Sigmoid colon (tissue), 7 donors: ENCODE data around the gene GALP. TPM values are rescaled to one million over a fixed set of nuclear protein-coding genes. Genes with fewer than 3 reads are reported as not detected.

Experiments used
- DNase-seq: peaks from one replicate; pipeline ENCODE4 v3.0.0-alpha.2; 2019
- H3K27ac ChIP-seq, 4 donors: fragments of 200-600 bp; sonication (generic); one replicate each; pipeline ENCODE4 v1.5.1; 2016 to 2019; ENCODE audit warnings: mild to moderate bottlenecking in 1 of 4
- H3K27me3 ChIP-seq, 3 donors: fragments of 200-600 bp; sonication (generic); one replicate each; pipeline ENCODE4 v1.5.1; 2019; ENCODE audit warnings: mild to moderate bottlenecking in 1 of 3
- H3K36me3 ChIP-seq, 4 donors: fragments of 200-600 bp; sonication (generic); one replicate each; pipeline ENCODE4 v1.5.1; 2016 to 2019
- H3K4me1 ChIP-seq, 4 donors: fragments of 200-600 bp; sonication (generic); one replicate each; pipeline ENCODE4 v1.5.1; 2017 to 2019
- H3K4me3 ChIP-seq, 4 donors: fragments of 200-600 bp; sonication (generic); one replicate each; pipeline ENCODE4 v1.5.1; 2017 to 2019; ENCODE audit warnings: mild to moderate bottlenecking in 2 of 4, moderate library complexity in 1 of 4
- H3K9me3 ChIP-seq, 4 donors: fragments of 200-600 bp in 3 of 4; sonication (generic) in 3 of 4; one replicate each; pipeline versions ENCODE4 v1.5.1 to v1.6.1; 2013 to 2019
- CTCF ChIP-seq, 4 experiments: fragments of 450-650 bp in 3 of 4; fragments of 200-600 bp in 1 of 4; IDR thresholded peaks; one replicate each; pipeline ENCODE4 v1.5.1; 2016 to 2019; ENCODE audit warnings: antibody characterized with exemption in 4 of 4, mild to moderate bottlenecking in 3 of 4, moderate library complexity in 2 of 4
- EP300 ChIP-seq, 4 donors: sonication (generic); formaldehyde crosslinking; IDR thresholded peaks; one replicate each; pipeline ENCODE4 v1.6.1; 2017; ENCODE audit warnings: antibody characterized with exemption in 4 of 4
- POLR2A ChIP-seq, 2 donors: fragments of 450-650 bp; IDR thresholded peaks; one replicate each; pipeline ENCODE4 v1.6.1; 2016; ENCODE audit warnings: antibody characterized with exemption in 2 of 2, mild to moderate bottlenecking in 2 of 2, moderate library complexity in 2 of 2
- POLR2AphosphoS5 ChIP-seq, 4 donors: sonication (generic); formaldehyde crosslinking; IDR thresholded peaks; one replicate each; pipeline ENCODE4 v1.6.1; 2017; ENCODE audit warnings: antibody characterized with exemption in 4 of 4
- WGBS, 2 donors: extraction: QIAGEN DNeasy Blood & Tissue Kit; methylation state at CpG; one replicate each; pipeline ENCODE4 v1.1.7; 2013; 5-methylcytosine and 5-hydroxymethylcytosine counted together
- intact Hi-C: fragments of 100-400 bp; cut with DNase I; formaldehyde crosslinking; loops from one replicate; pipeline ENCODE4 v1.15.1; 2023
- polyA plus RNA-seq, 3 donors: library from polyadenylated mRNA; stranded (reverse); fragments of 200-250 nt; gene quantifications; one replicate each; pipeline ENCODE4 v1.2.3, GENCODE V29; 2013
- total RNA-seq, 4 donors: library from RNA; depleted of rRNA; stranded (reverse); fragments of >200 nt; gene quantifications; one replicate each; pipeline ENCODE4 v1.1.0, GENCODE V29; 2016
- donor health status: healthy with polysubstance abuse.
- donor health status: Bipolar disorder and iron deficiency.
- donor health status: healthy.

The GALP gene
- total and polyA plus RNA-seq, 7 donors = not detected

GRCh38 chr19:56156768-56157167 lies 19.0 kb upstream of the GALP start:
- H3K27me3 ChIP-seq = no peaks in the 10 kb centered on the region
- 17 to 74% methylated on average over 11 of the region's 11 CpGs for WGBS, 2 donors
- H3K27ac ChIP-seq = peak overlapping the region in 2 of 4 donors; percentile 22 to 27
- peaks cover 11 to 61% (median 20%) of the 10 kb centered on the region in 4 donors for H3K36me3 ChIP-seq
- no peak overlapping the region for H3K4me3 ChIP-seq
- H3K4me1 ChIP-seq = peaks cover 0 to 15% (median 7%) of the 10 kb centered on the region in 4 donors
- H3K9me3 ChIP-seq = no peaks in the 10 kb centered on the region
- TF ChIP-seq POLR2AphosphoS5 (IDR thresholded peaks at IDR 0.05) (no peak), CTCF (IDR thresholded peaks at IDR 0.05) (no peak), EP300 (IDR thresholded peaks at IDR 0.05) (no peak), POLR2A (IDR thresholded peaks at IDR 0.05) (no peak)
- intact Hi-C loops = no loop called here
- no peak for DNase-seq

GRCh38 chr19:56158170-56158757 lies 17.5 kb upstream of the GALP start:
- H3K4me1 ChIP-seq = peaks cover 0 to 4% (median 0%) of the 10 kb centered on the region in 4 donors
- no peak overlapping the region for H3K4me3 ChIP-seq
- H3K9me3 ChIP-seq = no peaks in the 10 kb centered on the region
- H3K27me3 ChIP-seq = no peaks in the 10 kb centered on the region
- no peak for DNase-seq
- intact Hi-C loops = no loop called here
- WGBS, 2 donors = 94 to 96% methylated on average over 16 of the region's 16 CpGs
- no peak overlapping the region for H3K27ac ChIP-seq
- TF ChIP-seq POLR2A (IDR thresholded peaks at IDR 0.05) (no peak), CTCF (IDR thresholded peaks at IDR 0.05) (no peak), POLR2AphosphoS5 (IDR thresholded peaks at IDR 0.05) (no peak), EP300 (IDR thresholded peaks at IDR 0.05) (no peak)
- peaks cover 11 to 65% (median 20%) of the 10 kb centered on the region in 4 donors for H3K36me3 ChIP-seq

GRCh38 chr19:56159009-56159559 lies 16.7 kb upstream of the GALP start:
- no peak for TF ChIP-seq EP300 (IDR thresholded peaks at IDR 0.05)
- no peak for TF ChIP-seq POLR2A (IDR thresholded peaks at IDR 0.05)
- no peak overlapping the region for H3K4me3 ChIP-seq
- H3K27me3 ChIP-seq = no peaks in the 10 kb centered on the region
- WGBS, 2 donors = 95 to 96% methylated on average over 9 of the region's 9 CpGs
- intact Hi-C loops = no loop called here
- no peaks in the 10 kb centered on the region for H3K9me3 ChIP-seq
- no peaks in the 10 kb centered on the region for H3K4me1 ChIP-seq
- DNase-seq = no peak
- H3K27ac ChIP-seq = no peak overlapping the region
- peaks cover 11 to 63% (median 20%) of the 10 kb centered on the region in 4 donors for H3K36me3 ChIP-seq

- intact Hi-C loops = no loop called here
- H3K36me3 ChIP-seq = peaks cover 11 to 56% (median 20%) of the 10 kb centered on the region in 4 donors
These were observed 16.1 kb upstream of the GALP start for GRCh38 chr19:56159622-56160271.

More at GRCh38 chr19:56159622-56160271, 16.1 kb upstream of the GALP start:
- Histone ChIP-seq H3K4me1 (no peaks in the 10 kb centered on the region), H3K27me3 (no peaks in the 10 kb centered on the region), H3K4me3 (no peak overlapping the region), H3K27ac (no peak overlapping the region), H3K9me3 (no peaks in the 10 kb centered on the region)
- 97 to 98% methylated on average over 69 of the region's 69 CpGs for WGBS, 2 donors
- TF ChIP-seq POLR2AphosphoS5 (IDR thresholded peaks at IDR 0.05) (no peak), POLR2A (IDR thresholded peaks at IDR 0.05) (no peak), EP300 (IDR thresholded peaks at IDR 0.05) (no peak), CTCF (IDR thresholded peaks at IDR 0.05) (no peak)
- no peak for DNase-seq
